ENCODE data around the gene MMP23B. TPM values are rescaled to one million over a fixed set of nuclear protein-coding genes. Genes with fewer than 3 reads are reported as not detected.
A peak's percentile ranks its signal among the peaks of the same experiment; 100 is the strongest.

Gene MMP23B
- total RNA-seq, 1 donor from 2014 or later, result 36.2 TPM

DNA sequence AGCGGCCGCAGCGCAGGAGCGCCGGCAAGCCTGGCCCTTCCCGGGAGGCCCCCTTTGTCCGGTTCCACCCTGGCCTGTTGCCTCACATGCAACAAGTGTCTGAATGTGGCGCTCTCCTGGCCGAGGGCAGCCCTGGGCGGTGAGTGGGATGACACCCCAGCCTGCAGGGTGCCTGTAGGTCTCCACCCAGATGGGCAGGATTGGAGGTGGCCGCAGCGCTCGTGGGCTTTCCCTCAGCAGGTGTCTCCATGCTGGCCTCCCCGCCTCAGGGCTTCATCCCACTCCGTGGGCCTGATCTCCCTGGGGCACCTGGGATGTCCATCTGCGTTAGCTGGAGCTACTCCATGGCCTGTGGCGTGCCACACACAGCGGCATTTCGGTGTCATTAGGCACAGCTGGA lies 15.1 kb upstream of the MMP23B start:
- DNase-seq (ENCODE audit: missing footprints) (no peak), ATAC-seq (no peak)
- intact Hi-C loops (cut with DNase I), result no loop called here

DNA sequence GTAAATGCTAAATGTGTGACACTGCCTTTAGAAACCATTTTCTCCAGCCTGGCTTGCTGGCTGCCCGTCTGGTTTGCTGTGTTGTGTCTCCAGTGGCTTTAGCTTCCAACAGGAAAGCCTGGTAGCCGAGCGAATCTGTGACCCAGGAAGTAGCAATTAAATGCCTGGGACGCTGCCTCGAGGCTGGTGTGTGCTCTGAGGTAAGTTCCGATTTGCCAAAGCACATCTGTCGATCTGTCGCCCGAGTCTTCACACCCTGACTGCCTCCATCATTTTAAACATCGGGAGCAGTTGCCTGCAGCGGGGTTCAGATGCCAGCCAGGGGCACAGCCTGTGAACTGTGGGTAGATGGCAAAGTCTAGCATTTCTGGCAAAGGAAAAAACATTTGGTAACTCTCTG lies 14.5 kb upstream of the MMP23B start:
- ATAC-seq, result no peak
- intact Hi-C loops (cut with DNase I), result no loop called here
- no peak for DNase-seq (ENCODE audit: missing footprints)

DNA sequence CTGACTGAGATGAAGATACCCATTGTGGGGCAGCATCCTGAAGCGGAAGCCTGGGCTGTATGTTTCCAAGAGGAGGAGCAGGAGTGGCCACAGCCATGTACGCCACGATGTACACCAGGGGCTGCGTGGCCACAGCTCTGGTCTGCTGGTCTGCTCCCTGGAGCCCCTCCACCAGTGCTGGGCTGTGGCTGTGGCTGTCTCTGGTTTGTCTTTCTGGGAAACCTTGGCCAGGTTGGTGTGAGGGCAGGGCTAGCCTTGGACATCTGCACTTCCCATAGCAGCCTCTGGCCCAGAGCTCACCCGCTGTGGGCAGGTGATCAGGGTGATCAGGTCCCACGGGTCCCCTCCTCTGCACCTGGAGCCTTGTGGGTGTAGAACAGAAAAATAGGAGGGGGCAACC lies 14.0 kb upstream of the MMP23B start:
- intact Hi-C loops (cut with DNase I), result no loop called here
- no peak for ATAC-seq
- DNase-seq (ENCODE audit: missing footprints), result no peak

DNA sequence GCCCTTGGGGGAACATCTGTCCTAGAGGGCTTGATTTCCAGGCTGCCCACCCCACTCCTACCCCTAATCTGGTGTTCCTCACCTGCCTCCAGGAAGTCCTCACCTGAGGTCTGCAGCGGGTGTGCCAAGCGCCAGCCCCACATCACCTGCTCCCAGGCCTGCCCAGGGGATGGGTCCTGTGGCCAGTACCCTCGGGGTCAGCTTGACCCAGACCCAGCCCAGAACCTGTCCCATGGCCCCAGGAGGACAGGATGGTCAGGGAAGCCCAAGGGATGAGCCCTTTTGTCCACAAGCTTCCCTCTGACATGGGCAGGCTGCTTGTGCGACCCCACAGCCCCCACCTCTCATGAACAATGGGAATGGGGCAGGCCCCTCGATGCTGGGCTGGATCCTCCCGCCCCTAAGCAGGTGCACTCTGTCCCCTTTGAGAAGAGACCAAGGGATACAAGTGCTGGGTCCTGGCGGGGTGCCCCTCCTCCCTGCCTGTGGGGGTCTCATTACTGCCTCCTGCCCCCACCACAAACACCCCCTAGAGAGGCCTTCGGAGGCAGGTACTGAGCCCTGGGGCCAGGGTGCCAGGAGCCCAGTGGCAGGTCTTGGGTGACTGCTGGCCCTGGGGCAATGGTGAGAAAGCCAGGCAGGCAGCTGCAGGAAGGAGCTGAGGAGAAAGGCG lies 13.4 kb upstream of the MMP23B start:
- DNase-seq (ENCODE audit: missing footprints), result no peak
- no peak for ATAC-seq
- intact Hi-C loops (cut with DNase I), result no loop called here

DNA sequence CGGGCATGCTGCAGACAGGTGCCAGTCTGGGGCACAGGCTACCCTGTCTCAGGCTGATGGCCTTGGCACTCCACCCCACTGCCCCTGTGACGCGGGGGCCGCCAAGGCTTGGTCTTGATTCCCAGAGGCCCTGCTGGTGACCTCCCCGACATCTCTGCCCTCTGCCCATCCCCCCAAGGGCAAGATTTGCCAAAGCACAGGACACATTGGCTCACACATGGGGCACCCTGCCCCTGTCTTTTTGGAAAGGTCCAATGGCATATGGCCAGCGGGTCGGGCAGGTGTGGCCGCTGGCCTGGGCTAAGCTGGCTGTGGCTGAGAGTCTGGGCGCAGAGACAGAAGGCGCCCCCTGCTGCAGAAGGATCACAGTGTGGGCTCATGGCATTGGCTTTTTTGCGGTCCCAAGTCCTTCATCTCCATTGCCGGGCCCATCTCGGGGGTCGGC lies 12.0 kb upstream of the MMP23B start:
- DNase-seq (ENCODE audit: missing footprints) (peak; percentile 73), ATAC-seq (peak; percentile 14)
- intact Hi-C loops (cut with DNase I), result no loop called here

DNA sequence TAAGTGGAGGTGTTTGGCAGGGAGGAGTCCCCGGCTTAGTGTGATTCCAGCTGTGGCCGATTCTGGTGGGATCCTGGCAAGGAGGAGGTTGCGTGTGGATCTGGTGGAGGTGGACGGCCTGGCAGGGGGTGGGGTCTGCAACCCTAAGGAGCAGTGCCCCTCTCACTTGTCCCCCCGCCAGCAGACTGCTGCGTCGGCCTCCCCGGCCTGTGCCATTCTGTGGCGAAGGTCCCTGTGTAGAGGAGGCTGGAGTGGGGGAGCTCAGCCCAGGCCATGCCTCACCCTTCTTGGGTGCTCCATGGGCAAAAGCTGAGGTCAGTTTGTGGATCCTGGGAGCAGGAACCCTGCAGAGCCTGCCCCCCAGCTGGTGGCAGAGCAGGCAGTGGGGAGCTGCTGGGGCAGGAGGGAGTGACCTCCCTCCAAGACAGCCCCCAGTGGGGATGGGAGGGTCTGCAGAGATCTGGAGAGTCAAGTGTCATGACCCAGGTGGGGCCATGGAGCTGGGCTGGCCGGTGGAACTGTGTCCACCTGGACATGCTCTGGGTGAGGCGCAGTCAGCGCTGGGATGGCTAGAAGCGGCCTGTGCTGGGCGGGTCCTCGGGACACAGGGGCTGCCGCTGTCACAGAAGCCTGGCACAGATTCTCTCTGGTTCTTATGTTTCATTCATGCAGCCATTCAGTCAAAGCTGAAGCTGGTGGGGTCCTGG lies 11.4 kb upstream of the MMP23B start:
- DNase-seq (ENCODE audit: missing footprints), result no peak
- intact Hi-C loops (cut with DNase I), result no loop called here
- no peak for ATAC-seq

DNA sequence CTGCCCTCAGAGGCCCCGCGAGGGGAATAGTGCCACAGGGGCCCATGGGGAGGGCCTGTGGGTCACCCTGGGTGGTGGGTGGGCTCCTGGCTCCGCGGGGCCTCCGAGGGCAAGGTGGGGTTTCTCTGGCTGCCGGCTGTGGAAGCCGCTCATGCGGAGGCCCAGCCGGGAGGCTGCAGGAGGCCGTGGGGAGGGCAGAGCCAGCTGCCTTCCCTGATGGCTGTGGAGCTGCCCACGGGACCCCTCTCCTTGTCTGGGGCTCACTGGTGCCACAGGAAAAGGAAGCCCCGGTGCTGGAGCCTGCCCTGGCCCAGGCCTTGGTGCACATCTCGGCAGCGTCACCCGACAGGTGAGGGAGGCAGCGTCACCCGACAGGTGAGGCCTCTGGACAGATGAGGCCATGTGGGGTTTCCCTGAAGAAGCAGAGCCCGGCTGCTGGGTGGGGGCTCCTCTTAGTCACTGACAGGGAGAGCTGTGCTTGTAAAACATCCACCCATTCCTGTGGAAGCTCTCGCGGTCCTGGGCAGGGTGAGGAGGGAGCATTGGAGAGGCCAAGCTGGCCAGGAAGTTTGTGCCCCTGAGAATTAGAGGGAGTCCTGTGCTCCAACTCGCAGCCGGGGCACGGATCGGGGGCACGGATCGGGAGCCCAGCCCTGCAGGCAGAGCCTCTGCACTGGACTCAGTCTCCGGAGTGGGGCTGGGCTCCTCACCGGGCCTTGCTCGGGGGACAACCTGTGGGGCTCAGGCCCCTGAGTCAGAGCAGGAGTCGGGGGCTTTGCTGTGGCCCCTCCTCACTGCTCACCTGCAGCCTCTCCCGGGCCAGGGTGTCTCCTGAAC lies 10.6 kb upstream of the MMP23B start:
- intact Hi-C loops (cut with DNase I), result no loop called here
- no peak for DNase-seq (ENCODE audit: missing footprints)
- no peak for ATAC-seq

DNA sequence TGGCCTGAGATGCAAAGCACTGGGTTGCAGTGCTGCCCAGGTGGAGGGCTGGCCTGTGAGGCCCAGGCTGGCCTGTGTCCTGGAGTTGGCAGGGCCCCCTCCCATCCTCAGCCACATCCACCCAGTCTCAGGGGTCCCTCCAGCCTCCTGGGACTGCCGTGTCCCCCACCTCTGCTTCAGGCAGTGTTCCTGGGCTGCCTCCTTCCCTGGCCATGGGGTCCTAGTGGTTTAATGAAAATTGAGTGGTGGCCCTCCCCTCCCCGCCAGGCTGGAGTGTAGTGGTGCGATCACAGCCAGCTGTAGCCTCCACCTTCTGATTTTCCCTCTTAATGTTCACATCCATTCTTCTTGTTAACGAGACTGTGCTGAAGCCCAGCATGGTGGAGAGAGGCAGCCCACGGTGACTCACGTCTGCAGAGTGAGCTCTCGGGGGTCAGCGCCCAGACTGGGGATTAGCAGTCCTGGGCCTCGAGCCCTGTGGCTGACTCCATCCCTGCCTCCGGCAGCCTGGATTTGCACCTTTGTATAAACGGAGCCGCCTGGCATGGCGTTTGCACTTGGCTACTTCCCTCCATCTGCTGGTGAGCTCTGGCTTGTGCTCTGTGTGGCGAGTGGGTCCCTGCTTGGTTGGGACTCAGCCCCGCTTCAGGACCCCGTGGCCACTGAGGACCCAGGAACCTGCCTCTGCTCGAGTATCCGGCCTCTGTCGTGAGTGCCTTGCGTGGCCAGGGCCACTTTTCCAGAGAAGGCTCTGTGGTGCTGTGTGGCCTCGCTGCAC lies 9.8 kb upstream of the MMP23B start:
- ATAC-seq (no peak), DNase-seq (ENCODE audit: missing footprints) (peak; percentile 37)
- intact Hi-C loops (cut with DNase I), result no loop called here

DNA sequence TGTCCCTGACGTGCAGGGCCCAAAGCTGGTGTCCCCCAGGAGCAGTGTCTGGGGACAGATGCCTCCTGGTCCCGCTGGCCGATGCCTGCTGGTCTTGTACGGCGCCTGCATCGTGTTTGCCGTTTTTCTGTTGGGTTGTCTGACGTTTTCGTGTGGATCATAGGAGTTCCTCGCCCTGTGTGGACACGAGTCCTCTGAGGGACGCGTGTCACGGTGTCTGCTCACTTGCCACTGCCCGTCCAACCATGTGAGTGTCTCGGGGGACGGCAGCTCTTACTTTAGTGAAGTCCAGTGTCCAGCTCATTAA lies 9.2 kb upstream of the MMP23B start:
- ATAC-seq, result no peak
- no peak for DNase-seq (ENCODE audit: missing footprints)

DNA sequence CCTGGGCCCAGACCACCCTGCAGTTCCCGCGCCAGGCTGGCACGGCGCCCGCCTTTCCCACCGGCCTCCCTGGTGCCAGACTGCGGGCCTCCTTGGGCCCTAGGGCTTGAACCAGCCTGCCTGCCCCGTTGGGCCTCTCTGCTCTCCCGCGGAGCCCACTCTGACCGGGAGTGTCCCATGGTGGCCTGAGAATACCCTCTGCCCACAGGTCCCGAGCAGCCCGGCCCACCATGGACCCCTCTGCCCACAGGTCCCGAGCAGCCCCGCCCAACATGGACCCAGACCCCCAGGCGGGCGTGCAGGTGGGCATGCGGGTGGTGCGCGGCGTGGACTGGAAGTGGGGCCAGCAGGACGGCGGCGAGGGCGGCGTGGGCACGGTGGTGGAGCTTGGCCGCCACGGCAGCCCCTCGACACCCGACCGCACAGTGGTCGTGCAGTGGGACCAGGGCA lies 8.8 kb upstream of the MMP23B start:
- intact Hi-C loops (cut with DNase I), result no loop called here
- no peak for ATAC-seq
- no peak for DNase-seq (ENCODE audit: missing footprints)

More for the DNA sequence above, 9.2 kb upstream of the MMP23B start:
- intact Hi-C loops (cut with DNase I), result no loop called here

DNA sequence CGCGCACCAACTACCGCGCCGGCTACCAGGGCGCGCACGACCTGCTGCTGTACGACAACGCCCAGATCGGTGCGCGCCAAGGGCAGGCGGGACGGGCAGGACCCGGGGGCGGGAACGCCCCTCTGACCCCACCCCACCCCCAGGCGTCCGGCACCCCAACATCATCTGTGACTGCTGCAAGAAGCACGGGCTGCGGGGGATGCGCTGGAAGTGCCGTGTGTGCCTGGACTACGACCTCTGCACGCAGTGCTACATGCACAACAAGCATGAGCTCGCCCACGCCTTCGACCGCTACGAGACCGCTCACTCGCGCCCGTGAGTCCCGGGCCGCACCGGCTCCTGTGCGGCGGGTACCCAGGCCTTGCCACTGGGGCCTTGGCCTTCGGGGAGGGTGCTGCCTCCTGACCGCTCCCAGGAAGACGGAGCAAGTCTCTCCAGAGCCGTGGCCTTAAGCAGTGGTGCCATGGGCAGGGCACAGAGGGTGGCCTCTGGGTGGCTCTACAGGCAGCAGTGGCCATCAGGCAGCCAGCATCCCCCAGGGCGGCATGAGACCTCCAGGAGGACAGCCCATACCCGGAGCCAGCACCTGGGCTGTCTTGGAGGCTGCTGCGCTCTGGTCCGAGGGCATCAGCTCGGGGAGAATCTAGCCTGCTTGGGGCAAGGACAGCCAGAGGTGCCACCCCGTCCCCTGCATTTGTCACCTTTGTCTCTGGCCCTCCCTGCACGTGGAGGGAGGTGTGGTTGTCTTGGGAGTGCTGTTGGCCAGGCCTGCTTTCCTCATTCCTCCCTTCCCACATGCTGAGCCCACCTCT lies 8.1 kb upstream of the MMP23B start:
- ATAC-seq (no peak), DNase-seq (ENCODE audit: missing footprints) (peak; percentile 70)
- intact Hi-C loops (cut with DNase I), result no loop called here

DNA sequence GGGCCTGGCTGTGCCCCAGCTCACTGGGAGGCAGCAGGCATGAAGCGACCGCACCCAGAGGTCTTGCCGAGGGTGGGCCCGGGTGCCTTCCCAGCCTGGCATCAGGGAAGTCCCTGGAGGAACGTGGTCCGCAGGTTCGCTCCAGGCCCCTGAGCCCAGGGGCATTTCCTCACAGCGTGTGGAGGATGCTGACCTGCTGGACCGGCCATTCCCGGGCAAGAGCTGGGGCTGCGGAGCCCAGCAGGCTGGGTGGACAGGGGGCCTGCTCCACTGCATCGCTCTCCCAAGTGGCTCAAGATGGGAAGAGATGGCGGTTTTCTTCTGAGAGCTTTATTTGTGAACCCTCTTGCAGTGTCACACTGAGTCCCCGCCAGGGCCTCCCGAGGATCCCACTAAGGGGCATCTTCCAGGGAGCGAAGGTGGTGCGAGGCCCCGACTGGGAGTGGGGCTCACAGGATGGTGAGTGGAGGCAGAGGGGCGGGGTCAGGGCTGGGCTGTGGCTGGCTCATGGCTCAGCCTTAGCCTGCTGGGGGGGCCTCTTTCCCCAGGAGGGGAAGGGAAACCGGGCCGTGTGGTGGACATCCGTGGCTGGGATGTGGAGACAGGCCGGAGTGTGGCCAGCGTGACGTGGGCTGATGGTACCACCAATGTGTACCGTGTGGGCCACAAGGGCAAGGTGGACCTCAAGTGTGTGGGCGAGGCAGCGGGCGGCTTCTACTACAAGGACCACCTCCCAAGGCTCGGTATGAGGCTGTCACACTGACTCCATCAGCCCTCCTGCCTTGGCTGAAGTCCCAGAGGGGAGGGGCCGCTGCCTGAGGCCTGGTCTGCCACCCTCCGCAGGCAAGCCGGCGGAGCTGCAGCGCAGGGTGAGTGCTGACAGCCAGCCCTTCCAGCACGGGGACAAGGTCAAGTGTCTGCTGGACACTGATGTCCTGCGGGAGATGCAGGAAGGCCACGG lies 7.2 kb upstream of the MMP23B start:
- intact Hi-C loops (cut with DNase I), result no loop called here
- DNase-seq (ENCODE audit: missing footprints) (peak; percentile 78), ATAC-seq (peak; percentile 50)

DNA sequence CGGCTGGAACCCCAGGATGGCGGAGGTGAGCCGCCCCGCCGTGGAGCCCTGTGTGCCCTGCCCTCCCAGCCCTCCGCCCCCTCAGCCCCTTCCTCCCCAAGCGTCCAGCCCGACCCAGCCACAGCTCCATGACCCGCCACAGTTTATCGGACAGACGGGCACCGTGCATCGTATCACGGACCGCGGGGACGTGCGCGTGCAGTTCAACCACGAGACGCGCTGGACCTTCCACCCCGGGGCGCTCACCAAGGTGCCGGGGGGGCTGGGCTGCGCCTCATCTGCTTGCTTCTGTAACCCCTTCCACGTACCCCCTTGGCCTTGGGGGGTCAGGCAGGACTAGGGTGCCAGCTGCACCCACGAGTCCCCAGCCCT lies 6.6 kb upstream of the MMP23B start:
- ATAC-seq (no peak), DNase-seq (ENCODE audit: missing footprints) (peak; percentile 65)
- intact Hi-C loops (cut with DNase I), result no loop called here

DNA sequence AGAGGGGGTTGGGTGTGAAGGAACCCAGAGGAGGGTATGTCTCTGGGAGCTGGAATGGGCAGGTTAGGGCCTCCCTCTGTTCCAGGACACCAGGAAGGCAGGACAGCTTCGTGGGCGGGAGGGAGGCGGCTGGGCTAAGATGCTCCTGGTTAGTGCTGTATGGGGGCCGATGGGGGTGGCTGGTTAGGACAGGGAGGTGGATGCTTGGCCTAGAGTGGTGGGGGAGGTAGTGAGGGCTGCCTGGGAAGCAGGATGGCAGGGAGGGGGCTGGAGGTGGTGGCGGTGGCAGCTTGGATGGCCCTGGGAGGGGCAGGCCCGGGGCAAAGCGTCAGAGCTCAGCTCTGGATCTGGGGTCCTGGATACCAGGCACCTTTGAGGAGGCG lies 6.2 kb upstream of the MMP23B start:
- no peak for DNase-seq (ENCODE audit: missing footprints)
- ATAC-seq, result no peak
- intact Hi-C loops (cut with DNase I), result no loop called here

DNA sequence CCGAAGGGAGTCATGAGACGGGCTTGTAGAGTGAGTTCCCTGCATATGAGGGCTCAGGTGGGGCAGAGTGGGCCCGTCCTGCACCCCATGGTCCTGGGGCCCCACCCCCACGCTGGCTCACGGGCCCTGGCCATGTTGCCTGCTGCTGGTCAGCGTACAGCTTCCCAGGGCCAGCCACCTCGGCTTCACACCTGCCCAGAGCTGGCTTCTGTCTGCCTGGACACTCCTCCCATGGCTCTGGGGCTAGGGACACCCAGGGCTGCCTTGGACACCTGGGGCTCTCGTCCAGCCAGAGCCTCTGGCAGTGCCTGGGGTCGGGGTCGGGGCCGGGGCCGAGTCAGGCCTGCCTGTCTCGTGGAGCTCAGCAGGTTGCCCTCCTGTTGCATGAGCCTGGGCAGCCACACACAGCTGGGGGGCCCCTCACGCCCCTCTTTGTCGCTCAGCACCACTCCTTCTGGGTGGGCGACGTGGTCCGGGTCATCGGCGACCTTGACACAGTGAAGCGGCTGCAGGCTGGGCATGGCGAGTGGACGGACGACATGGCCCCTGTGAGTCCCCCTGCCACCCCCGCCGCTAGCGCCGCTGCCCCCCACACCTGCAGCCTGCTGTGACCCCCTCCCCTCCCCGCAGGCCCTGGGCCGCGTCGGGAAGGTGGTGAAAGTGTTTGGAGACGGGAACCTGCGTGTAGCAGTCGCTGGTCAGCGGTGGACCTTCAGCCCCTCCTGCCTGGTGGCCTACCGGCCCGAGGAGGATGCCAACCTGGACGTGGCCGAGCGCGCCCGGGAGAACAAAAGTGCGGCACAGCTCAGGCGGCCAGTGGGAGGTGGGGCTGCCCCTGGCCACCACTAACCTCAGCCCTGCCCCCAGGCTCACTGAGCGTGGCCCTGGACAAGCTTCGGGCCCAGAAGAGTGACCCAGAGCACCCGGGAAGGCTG lies 5.5 kb upstream of the MMP23B start:
- intact Hi-C loops (cut with DNase I), result no loop called here
- ATAC-seq, result no peak
- DNase-seq (ENCODE audit: missing footprints), result peak; percentile 56

DNA sequence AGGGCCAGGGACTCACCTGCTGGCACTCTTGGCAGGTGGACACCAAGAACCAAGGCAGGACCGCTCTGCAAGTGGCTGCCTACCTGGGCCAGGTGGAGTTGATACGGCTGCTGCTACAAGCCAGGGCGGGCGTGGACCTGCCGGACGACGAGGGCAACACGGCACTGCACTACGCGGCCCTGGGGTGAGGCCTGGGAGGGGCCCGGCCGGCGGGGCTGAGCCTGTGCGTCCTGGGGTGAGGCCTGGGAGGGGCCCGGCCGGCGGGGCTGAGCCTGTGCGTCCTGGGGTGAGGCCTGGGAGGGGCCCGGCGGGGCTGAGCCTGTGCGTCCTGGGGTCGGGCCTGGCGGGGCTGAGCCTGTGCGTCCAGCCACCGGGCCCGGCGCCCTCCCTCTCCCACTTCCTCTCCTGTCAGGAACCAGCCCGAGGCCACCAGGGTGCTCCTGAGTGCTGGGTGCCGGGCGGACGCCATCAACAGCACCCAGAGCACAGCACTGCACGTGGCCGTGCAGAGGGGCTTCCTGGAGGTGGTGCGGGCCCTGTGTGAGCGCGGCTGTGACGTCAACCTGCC lies 4.6 kb upstream of the MMP23B start:
- intact Hi-C loops (cut with DNase I), result no loop called here
- peak; percentile 64 for DNase-seq (ENCODE audit: missing footprints)

More for the DNA sequence above, 4.6 kb upstream of the MMP23B start:
- no peak for ATAC-seq
